Stimulated activated CD8-positive, alpha-beta memory T cell treated with anti-CD3 and anti-CD28 coated beads, Interleukin-7, amount 100 ng/mL, for 4 hours (primary cell): ENCODE measurements around the gene TRIM34.
A peak's percentile ranks its signal among the peaks of the same experiment; 100 is the strongest.
"Not testable (repeated sequence)": the region's sequence is repeated elsewhere in the genome, so short reads cannot be mapped to it uniquely, and the experiment has no call there.

ENCODE experiments used
- DNase-seq, 2 donors: peaks; one replicate each; pipeline ENCODE4 v3.0.0-alpha.2; 2020; ENCODE audit warnings: low read depth in 2 of 2

The TRIM34 gene, protein sequence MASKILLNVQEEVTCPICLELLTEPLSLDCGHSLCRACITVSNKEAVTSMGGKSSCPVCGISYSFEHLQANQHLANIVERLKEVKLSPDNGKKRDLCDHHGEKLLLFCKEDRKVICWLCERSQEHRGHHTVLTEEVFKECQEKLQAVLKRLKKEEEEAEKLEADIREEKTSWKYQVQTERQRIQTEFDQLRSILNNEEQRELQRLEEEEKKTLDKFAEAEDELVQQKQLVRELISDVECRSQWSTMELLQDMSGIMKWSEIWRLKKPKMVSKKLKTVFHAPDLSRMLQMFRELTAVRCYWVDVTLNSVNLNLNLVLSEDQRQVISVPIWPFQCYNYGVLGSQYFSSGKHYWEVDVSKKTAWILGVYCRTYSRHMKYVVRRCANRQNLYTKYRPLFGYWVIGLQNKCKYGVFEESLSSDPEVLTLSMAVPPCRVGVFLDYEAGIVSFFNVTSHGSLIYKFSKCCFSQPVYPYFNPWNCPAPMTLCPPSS

DNA sequence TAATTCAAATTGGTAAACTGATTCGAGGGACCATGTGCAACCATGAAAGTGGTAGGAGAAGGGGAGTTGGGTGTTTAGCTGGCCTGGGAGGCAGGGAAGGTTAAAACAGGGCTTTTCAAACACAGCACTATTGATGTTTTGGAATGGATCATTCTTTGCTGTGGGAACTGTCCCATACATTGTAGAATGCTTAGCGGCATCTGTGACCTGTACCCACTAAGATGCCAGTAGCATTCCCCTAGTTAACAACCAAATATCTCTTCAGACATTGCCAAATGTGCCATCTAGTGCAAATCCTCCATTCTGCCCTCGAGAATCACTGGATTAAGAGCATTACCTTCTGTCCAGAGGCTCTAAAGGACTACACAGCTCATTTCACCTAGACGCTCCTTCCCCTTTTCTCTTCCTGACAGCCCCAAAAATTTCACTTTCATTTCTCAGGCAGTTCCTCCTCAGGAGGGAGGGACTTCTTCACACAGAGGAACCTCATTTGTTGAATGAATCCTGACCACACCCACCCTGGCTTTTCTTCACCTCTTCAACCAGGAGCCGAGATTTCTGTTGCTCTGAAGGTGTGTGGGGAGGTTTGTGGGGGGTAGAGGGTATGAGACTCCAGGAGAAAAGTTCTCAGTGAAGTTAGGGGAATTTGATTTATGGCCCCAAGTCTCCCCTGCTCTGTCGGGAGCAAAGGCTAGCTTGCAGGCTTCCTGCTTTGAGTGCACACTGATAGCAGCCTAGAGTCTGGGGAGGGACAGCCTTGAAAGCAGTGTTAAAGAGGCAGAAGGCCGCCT is at the start of gene TRIM34:
TSS of gene TRIM34 (plus strand) at position 513 of the 791 bp plus-strand sequence. CDS start 7,331 bp downstream, outside the sequence.
- peak; percentile 33 to 65 for DNase-seq

DNA sequence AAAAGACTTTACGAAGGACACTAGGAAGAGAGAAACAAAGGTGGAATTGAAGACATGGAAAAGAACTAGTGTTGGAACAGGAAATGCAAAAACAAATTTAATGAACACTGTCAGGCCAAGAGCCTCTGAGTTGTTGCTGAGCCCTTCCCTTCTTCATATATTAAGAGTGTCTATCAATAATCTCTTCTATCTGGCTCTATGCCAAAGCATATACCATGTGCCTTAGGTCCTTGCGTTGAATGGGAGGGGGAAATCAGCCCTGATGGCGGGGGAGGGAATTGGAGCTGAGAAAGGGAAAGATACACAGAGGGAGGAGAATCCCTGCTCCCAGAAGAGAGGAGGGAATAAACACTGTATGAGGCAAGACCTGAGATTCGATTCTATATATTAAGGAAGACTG is 49.6 kb upstream of the TRIM34 start:
- DNase-seq = no peak

DNA sequence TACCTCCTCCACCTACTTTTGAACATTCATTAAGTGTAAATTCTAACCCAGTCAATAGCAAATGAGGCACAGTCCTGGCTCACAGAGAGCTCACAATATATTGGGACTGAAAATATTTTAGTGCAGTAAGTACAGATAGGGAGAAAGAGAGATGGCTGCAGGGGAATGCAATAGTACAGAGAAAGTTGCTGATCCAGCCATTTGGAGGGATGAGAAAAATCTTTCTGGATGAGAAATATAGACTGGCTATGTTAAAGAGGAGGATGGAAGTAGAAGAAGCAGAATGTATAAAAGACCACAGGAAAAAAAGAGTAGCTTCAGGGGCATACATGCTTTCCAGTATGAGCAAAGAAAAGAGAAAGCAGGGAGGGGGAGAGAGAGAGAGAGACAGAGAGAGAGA is 47.7 kb upstream of the TRIM34 start:
- no peak for DNase-seq

DNA sequence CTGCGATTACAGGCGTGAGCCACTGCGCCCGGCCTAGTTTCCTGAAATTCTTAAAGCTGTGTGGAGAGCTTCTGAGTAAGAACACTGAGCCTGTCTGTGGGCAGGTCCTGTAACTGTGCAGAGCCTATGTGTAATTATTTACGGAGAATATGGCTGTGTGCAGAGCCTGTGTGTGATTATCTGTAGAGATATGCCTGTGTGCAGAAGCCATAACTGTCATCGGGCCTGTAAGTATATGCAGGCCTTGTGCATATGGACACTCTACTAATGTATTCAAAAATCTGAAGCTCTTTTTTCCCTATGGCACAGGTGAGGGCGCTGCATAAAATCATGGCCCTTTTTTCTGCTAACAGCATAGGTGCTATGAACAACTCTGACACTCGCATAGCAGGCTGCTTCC is 44.2 kb upstream of the TRIM34 start, which contains the start of gene OR52B6:
TSS of gene OR52B6 (plus strand) at position 301 of the 400 bp plus-strand sequence. CDS start at position 301, 0 bp downstream.
- DNase-seq = no peak

DNA sequence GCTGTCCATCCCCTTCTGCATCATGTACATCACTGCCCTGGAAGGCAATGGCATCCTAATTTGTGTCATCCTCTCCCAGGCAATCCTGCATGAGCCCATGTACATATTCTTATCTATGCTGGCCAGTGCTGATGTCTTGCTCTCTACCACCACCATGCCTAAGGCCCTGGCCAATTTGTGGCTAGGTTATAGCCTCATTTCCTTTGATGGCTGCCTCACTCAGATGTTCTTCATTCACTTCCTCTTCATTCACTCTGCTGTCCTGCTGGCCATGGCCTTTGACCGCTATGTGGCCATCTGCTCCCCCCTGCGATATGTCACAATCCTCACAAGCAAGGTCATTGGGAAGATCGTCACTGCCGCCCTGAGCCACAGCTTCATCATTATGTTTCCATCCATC is 43.8 kb upstream of the TRIM34 start:
- no peak for DNase-seq

DNA sequence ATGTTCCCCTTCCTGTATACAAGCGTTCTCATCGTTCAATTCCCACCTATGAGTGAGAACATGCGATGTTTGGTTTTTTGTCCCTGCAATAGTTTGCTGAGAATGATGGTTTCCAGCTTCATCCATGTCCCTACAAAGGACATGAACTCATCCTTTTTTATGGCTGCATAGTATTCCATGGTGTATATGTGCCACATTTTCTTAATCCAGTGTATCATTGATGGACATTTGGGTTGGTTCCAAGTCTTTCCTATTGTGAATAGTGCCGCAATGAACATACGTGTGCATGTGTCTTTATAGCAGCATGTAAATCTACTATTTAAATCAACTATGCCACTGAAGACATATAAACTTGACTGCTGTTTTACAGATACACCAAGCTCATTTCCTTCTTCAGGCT is 40.3 kb upstream of the TRIM34 start:
- not testable (repeated sequence) for DNase-seq

DNA sequence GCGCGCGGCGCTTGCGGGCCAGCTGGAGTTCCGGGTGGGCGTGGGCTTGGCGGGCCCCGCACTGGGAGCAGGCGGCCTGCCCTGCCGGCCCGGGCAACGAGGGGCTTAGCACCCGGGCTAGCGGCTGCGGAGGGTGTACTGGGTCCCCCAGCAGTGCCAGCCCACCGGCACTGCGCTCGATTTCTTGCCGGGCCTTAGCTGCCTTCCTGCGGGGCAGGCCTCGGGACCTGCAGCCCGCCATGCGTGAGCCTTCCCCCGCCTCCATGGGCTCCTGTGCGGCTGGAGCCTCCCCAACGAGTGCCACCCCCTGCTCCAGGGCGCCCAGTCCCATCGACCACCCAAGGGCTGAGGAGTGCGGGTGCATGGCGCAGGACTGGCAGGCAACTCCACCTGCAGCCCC is 34.9 kb upstream of the TRIM34 start:
- DNase-seq = not testable (repeated sequence)

DNA sequence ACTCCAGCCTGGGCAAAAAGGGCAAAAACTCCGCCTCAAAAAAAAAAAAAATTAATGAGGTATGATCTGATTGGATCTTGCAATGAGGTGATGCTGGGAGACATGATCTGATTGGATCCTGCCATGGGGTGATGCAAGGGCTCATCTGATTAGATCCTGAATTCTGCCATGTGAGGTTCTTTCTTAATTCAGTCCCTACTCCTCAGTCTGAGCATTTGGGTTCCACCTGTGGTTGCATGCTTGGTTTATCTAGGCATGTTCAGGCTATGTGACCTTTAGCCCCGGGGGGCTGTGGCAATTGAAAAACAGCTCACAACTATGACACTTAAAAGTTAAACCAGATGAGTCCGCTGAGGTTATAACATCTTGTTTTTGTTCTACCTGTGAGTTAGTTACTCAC is 33.2 kb upstream of the TRIM34 start:
- DNase-seq = no peak

DNA sequence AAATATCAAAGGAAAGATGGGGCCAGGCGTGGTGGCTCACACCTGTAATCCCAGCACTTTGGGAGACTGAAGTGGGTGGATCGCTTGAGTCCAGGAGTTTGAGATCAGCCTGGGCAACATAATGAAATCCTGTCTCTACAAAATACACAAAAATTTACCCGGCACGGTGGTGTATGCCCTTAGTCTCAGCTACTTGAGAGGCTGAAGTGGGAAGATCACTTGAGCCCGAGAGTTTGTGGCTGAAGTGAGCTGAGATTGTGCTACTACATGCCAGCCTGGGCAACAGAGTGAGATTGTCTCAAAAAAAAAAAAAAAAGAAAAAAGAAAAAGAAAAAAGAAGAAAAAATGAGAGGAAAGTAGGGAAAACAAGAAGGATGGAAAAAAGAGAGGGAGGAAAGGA is 32.2 kb upstream of the TRIM34 start:
- no peak for DNase-seq

DNA sequence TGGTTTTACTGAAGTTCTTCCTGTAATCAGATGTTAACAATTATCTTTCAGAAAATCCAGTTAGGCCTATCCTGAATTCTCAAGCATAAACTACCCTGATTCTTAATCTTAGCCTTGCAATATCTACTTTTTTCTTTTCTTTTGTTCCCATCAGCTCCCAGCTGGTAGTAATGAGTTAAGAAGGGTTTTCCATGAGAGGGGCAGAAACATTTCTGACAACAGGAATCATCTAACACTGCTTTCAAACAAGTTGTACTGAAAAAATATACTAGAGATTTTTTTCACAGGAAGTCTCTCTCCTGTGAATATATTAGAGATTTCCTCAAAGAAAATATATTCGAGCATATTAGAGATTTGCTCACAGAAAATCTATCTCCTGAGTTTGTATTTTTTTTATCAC is 31.7 kb upstream of the TRIM34 start:
- no peak for DNase-seq

DNA sequence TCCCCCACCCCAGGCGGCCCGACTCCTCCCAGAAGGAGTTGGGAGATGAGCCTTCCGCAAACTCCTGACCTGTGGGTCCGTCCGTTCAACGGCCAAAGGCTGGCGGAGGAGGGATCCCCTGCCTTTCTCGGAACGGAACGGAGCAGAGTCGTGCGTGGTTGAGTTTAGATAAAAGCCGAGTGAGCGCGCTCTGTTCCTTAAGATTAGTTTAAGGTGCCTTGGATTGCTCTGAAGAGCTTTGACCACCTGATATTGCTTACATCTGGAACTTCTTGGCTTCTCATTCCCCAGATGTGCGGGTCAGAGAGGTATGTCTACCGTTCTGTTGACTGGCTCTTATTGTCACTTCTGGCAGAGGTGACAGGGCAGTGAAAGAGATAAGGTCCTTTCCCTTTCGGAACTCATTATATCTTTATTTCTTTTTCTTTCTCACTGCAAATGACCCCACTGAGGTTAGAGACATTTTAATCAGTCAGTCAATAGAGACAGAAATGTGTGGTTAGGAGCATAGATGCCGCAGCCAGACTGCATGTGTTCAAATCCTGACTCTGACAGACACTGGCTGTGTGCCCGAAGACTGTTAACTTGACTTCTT is 28.1 kb upstream of the TRIM34 start, which contains the start of gene TRIM6:
TSS of gene TRIM6 (plus strand) at position 31 of the 595 bp plus-strand sequence. CDS start at position 292, 261 bp downstream.
- DNase-seq = no peak

DNA sequence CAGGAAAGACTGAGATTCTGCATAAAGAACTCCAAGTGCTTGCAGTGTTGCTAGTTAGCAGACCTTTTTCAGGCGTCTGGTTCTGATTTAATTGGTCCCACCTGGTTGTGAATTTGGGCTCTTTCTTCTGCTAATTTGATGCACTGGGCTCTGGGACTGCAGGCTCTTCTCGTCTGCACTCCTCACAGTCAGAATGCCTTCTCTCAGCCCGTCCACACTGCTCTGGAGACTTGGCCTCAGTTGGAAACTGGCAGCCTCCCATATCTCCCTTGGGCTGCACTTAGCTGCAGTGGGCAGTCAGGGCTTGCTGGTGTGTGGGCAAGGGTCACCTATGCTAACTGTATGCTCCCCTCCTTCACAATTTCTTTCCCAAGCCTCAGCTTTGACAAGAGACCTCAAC is 26.8 kb upstream of the TRIM34 start:
- no peak for DNase-seq

DNA sequence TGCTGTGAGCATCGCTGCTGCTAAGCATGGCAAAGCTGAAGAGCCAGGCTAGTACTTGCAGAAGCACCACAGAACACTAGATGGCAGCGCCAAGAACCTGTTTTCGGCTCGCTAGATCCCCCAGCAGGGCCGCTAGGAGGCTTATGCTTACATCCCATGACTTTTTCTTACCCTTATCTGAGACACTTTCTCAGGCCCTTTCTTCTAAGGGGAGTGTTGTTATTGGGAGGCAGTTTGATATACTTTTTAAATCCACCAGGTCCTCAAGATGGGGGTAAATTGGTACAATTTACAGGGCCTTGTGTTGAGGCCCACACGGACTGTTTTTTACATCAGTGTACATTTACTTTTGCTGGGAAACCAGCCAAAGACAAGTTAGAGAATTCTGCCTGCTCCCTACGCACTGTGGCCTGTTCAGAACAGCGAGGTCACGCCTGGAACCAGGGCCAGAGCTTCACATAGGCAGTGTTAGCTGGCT is 24.4 kb upstream of the TRIM34 start:
- peak; percentile 23 to 27 for DNase-seq

DNA sequence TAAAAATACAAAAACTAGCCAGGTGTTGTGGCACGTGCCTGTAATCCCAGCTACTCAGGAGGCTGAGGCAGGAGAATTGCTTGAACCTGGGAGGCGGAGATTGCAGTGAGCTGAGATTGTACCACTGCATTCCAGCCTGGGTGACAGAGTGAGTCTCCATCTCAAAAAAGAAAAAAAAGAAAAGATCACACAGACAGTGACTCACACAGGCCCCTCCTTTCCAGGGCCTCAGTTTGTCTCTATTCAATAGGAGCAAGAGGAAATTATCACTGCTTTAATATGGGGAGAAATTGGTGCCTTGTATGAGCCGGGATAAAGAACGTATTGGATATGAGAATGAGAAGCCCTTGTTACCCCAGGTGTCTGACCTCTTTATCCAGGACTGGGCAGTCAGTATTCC is 22.0 kb upstream of the TRIM34 start:
- DNase-seq = not testable (repeated sequence)

DNA sequence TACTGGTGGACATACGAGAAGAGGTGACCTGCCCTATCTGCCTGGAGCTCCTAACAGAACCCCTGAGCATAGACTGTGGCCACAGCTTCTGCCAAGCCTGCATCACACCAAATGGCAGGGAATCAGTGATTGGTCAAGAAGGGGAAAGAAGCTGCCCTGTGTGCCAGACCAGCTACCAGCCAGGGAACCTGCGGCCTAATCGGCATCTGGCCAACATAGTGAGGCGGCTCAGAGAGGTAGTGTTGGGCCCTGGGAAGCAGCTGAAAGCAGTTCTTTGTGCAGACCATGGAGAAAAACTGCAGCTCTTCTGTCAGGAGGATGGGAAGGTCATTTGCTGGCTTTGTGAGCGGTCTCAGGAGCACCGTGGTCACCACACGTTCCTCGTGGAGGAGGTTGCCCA is 21.5 kb upstream of the TRIM34 start:
- DNase-seq = no peak

DNA sequence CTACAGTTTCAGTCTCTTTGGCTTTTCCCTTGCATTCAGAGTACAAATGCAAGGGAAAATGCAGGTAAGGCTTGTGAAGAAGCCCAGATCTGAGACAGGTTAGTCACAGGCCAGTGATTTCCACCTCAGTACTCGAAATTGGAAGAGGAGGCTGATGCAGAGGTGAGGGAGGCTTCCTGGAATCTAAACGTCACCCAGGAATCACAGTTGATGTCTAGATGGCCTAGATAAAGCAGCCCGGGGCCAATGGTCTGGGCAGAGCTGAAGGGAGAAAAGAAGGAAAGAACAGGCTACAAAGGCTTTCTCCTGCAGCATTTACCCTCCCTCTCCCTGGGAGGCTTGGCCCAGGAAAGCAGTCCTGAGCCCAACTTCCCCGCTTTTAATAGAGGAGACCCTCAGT is 19.9 kb upstream of the TRIM34 start:
- DNase-seq = no peak

DNA sequence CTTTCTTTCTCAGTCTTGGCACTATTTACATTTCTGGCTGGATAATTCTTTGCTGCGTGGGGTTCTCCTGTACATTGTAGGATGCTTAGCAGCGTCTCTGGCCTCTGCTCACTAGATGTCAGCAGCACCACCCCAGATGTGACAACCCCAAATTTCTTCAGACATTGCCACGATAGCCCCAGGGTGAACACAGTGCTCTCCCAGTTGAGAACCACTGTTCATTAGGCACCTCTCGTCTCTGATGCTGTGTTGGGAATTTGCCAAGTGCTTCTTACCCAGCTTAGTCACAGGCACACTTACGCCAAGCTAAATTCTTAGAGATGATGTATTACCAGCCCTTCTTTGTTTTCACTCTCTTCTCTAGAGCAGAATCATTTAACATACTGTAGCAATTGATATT is 19.0 kb upstream of the TRIM34 start:
- DNase-seq = no peak

DNA sequence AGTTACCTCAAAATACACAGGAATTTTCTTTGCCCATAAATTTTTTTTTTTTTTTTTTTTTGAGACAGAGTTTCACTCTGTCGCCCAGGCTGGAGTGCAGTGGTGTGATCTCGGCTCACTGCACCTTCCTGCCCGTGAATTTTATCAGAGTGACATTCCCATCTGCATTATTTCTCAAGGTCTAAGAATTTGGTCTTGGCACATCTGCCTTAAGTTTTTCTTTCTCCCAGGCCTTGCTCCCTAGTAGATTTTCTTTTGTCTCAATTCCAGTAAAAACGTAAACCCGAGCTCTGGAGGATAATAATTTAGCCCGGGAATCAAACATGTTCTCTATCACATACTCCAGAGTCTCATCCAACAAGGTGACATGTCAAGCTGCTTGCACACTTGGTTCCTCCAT is 16.0 kb upstream of the TRIM34 start:
- no peak for DNase-seq

DNA sequence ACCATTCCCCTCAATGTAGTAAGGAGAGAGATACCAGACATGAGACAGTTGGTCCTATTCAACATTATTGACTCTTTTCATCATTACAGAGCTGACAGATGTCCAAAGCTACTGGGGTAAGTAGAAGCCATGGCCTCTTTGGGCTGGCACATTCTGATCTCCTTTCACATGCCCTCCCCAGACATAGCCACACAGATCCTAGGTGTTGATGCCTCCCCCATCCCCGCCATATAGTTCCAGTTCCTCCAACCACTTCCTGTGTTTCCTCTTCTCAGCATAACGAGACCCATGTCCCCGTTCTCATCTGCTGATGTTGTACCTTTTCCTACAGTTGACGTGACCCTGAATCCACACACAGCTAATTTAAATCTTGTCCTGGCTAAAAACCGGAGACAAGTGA is 14.4 kb upstream of the TRIM34 start:
- DNase-seq = no peak

DNA sequence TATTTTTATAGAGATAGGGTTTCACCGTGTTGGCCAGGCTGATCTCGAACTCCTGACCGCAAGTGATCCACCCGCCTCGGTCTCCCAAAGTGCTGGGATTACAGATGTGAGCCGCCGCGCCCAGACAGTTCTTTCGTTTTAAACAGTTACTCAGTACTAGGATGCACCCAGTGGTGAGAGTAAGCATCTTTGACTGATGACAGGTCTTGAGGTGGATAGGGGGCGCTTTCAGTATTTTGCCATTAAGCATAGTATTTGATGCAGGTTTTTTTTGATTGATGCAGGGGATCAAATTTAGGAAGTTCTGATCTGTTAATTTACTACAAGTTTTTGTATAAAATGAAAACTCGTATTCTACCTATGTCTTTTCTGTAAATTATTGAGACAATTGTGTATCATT is 13.2 kb upstream of the TRIM34 start:
- no peak for DNase-seq

DNA sequence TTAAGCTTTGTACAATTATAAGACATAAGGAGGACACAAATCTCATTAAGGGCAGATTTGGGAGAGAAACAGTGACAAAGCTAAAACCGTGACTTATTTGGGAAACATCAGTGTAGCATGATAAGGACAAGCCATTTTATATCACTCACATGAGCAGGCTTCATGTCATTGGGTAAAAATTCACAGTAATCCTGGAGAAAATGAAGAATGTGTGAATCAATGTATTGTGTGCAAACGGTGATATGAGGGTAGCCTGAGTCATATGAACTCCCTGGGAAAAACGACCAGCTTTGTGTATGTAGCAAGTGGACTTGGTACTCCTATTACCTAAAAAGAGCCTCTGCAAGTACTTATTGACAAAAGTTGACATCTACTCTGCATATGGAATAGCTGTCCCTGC is 6.0 kb upstream of the TRIM34 start:
- no peak for DNase-seq
